ENCODE results near the gene LAMC1. TPM values are rescaled to one million over a fixed set of nuclear protein-coding genes. Genes with fewer than 3 reads are reported as not detected.

The LAMC1 gene
- total RNA-seq, 1 donor from 2014 or later = 164 TPM

- no peak overlapping the region for H3K4me3 Mint-ChIP-seq
- no peak overlapping the region for H3K27ac Mint-ChIP-seq
- no peaks in the 10 kb centered on the region for H3K36me3 Mint-ChIP-seq
- no peaks in the 10 kb centered on the region for H3K27me3 Mint-ChIP-seq
- no peaks in the 10 kb centered on the region for H3K9me3 Mint-ChIP-seq
- no peak for DNase-seq (ENCODE audit: extremely low spot score, unreplicated experiment)
- TF ChIP-seq CTCF (conservative IDR thresholded peaks at IDR 0.05) = no peak
- no peaks in the 10 kb centered on the region for H3K4me1 Mint-ChIP-seq (ENCODE audit: unreplicated experiment)
These were observed 38.6 kb upstream of the LAMC1 start for GRCh38 chr1:182984621-182985020.

GRCh38 chr1:182985876-182986275 lies 37.3 kb upstream of the LAMC1 start:
- Mint-ChIP-seq H3K27ac (no peak overlapping the region), H3K9me3 (no peaks in the 10 kb centered on the region), H3K27me3 (no peaks in the 10 kb centered on the region), H3K4me1 (ENCODE audit: unreplicated experiment) (peaks cover 5% of the 10 kb centered on the region), H3K36me3 (no peaks in the 10 kb centered on the region), H3K4me3 (no peak overlapping the region)
- DNase-seq (ENCODE audit: extremely low spot score, unreplicated experiment) = no peak
- TF ChIP-seq CTCF (conservative IDR thresholded peaks at IDR 0.05) = no peak

GRCh38 chr1:182990413-182991144 lies 32.6 kb upstream of the LAMC1 start:
- Mint-ChIP-seq H3K4me3 (no peak overlapping the region), H3K27me3 (no peaks in the 10 kb centered on the region), H3K36me3 (no peaks in the 10 kb centered on the region), H3K9me3 (no peaks in the 10 kb centered on the region), H3K27ac (no peak overlapping the region), H3K4me1 (ENCODE audit: unreplicated experiment) (peaks cover 5% of the 10 kb centered on the region)
- no peak for DNase-seq (ENCODE audit: extremely low spot score, unreplicated experiment)
- no peak for TF ChIP-seq CTCF (conservative IDR thresholded peaks at IDR 0.05)

- H3K27ac Mint-ChIP-seq = no peak overlapping the region
- no peak for TF ChIP-seq CTCF (conservative IDR thresholded peaks at IDR 0.05)
- no peaks in the 10 kb centered on the region for H3K36me3 Mint-ChIP-seq
- no peak overlapping the region for H3K4me3 Mint-ChIP-seq
- no peak for DNase-seq (ENCODE audit: extremely low spot score, unreplicated experiment)
- H3K9me3 Mint-ChIP-seq = no peaks in the 10 kb centered on the region
- H3K27me3 Mint-ChIP-seq = no peaks in the 10 kb centered on the region
- H3K4me1 Mint-ChIP-seq (ENCODE audit: unreplicated experiment) = peaks cover 5% of the 10 kb centered on the region
These were observed 29.5 kb upstream of the LAMC1 start for GRCh38 chr1:182993746-182994145.

- Mint-ChIP-seq H3K27me3 (no peaks in the 10 kb centered on the region), H3K27ac (no peak overlapping the region), H3K4me1 (ENCODE audit: unreplicated experiment) (no peaks in the 10 kb centered on the region), H3K9me3 (no peaks in the 10 kb centered on the region), H3K36me3 (no peaks in the 10 kb centered on the region), H3K4me3 (no peak overlapping the region)
- no peak for TF ChIP-seq CTCF (conservative IDR thresholded peaks at IDR 0.05)
- DNase-seq (ENCODE audit: extremely low spot score, unreplicated experiment) = no peak
These were observed 27.3 kb upstream of the LAMC1 start for GRCh38 chr1:182995894-182996293.
